ENCODE data around the gene LRRC75A. TPM values are rescaled to one million over a fixed set of nuclear protein-coding genes. Genes with fewer than 3 reads are reported as not detected.
A peak's percentile ranks its signal among the peaks of the same experiment; 100 is the strongest.

LRRC75A gene
- total and polyA plus RNA-seq, 2 of the 8 experiments (the other 6 are each of a cell fraction or from before 2014, with no cell fraction given), result 9.7 to 9.9 TPM

- H2BK20ac ChIP-seq (ENCODE audit: low read length), result no peak overlapping the region
- no peak overlapping the region for H3K4me3 ChIP-seq (ENCODE audit: extremely low read depth in 1 of 4, insufficient read depth in 2 of 4, low read depth in 3 of 4, low read length in 4 of 4)
- H4K20me1 ChIP-seq (replicated peaks in 1 of 2; ENCODE audit: control insufficient read depth in 1 of 2, insufficient read depth in 2 of 2, low read length in 2 of 2), result no peaks in the 10 kb centered on the region
- H3K9me3 ChIP-seq (ENCODE audit: insufficient read depth in 2 of 2, low read depth in 1 of 2, low read length in 1 of 2), result no peaks in the 10 kb centered on the region
- H2BK120ac ChIP-seq (replicated peaks; ENCODE audit: low read depth, low read length), result no peak overlapping the region
- H3K23ac ChIP-seq (ENCODE audit: insufficient read length), result no peak overlapping the region
- no peak overlapping the region for H2BK5ac ChIP-seq (ENCODE audit: low read depth, low read length)
- H3K27ac ChIP-seq (ENCODE audit: low read depth, low read length), result no peak overlapping the region
- no peak overlapping the region for H2AK5ac ChIP-seq (ENCODE audit: low read depth, low read length)
- no peak for DNase-seq (ENCODE audit: low read depth in 1 of 2, low spot score in 2 of 2)
- H3K36me3 ChIP-seq (ENCODE audit: control insufficient read depth in 2 of 4, insufficient read depth in 4 of 4, low read length in 3 of 4), result no peaks in the 10 kb centered on the region
- H3K23me2 ChIP-seq (ENCODE audit: low read depth, low read length), result no peaks in the 10 kb centered on the region; the same call in 1 of the 2 replicates
- 94% methylated on average over 3 of the region's 3 CpGs; no CpG with 5 or more reads in 1 of the 2 experiments for WGBS, 2 experiments (ENCODE audit: extremely low coverage in 1 of 2, insufficient coverage in 1 of 2, insufficient read length in 1 of 2, insufficient replicate concordance in 2 of 2, low coverage in 1 of 2, low lambda C conversion rate in 2 of 2, missing lambda C conversion rate in 1 of 2)
- H3K4me2 ChIP-seq (ENCODE audit: insufficient read depth in 1 of 2, low read depth in 2 of 2, low read length in 2 of 2), result no peak overlapping the region
- H3K56ac ChIP-seq (replicated peaks; ENCODE audit: insufficient read length, low read depth, low read length), result no peak overlapping the region
- no peaks in the 10 kb centered on the region for H3K79me1 ChIP-seq (ENCODE audit: low read depth, low read length)
- H2BK12ac ChIP-seq (ENCODE audit: low read depth, low read length), result no peak overlapping the region
- H3K27me3 ChIP-seq (replicated peaks in 1 of 4; ENCODE audit: control insufficient read depth in 3 of 4, extremely low read depth in 1 of 4, insufficient read depth in 3 of 4, low read length in 3 of 4), result no peaks in the 10 kb centered on the region; a peak in 1 of 7 replicates
- no peak overlapping the region for H2AFZ ChIP-seq (ENCODE audit: low read length)
- H3K14ac ChIP-seq (ENCODE audit: insufficient read length), result no peak overlapping the region
- H3K18ac ChIP-seq (ENCODE audit: extremely low read depth, low read length), result no peak overlapping the region
- no peaks in the 10 kb centered on the region for H3K79me2 ChIP-seq (ENCODE audit: control insufficient read depth in 1 of 2, insufficient read depth in 2 of 2, low read length in 2 of 2)
- H4K5ac ChIP-seq (ENCODE audit: insufficient read length, low read depth, low read length), result no peak overlapping the region
- CTCF ChIA-PET (ENCODE audit: partially characterized antibody), result interaction anchor here (1.2 to 34.1 kb wide), 5 partner anchors 11 to 48 kb away, joined by 4 to 941 read pairs (median 6); no protein-coding TSS in a partner anchor
- POLR2A ChIA-PET (ENCODE audit: partially characterized antibody), result interaction anchor here (2.3 kb wide), 1 partner anchor 67 kb away, joined by 8 read pairs; no protein-coding TSS in a partner anchor
- TF ChIP-seq TCF12 (IDR thresholded peaks at IDR 0.05; ENCODE audit: low read depth, low read length) (no peak), CTCF (IDR thresholded peaks at IDR 0.05; ENCODE audit: control extremely low read depth in 1 of 3, insufficient read depth in 1 of 3, low read depth in 1 of 3, low read length in 3 of 3) (peak in 1 of 3 experiments; percentile 20; a peak in 1 of 4 replicates), TEAD4 (IDR thresholded peaks at IDR 0.05; ENCODE audit: low read depth, low read length) (peak; percentile 60; the same call in 1 of the 2 replicates), YY1 (IDR thresholded peaks at IDR 0.05; ENCODE audit: low read depth, low read length) (peak; percentile 59; the same call in 1 of the 2 replicates)
- no peak overlapping the region for H3K4ac ChIP-seq (replicated peaks; ENCODE audit: insufficient read length, low read depth, low read length)
- no peak overlapping the region for H4K91ac ChIP-seq (replicated peaks; ENCODE audit: insufficient read length, low read length)
- H3K9ac ChIP-seq (replicated peaks in 1 of 4; ENCODE audit: extremely low read depth in 1 of 4, low read depth in 3 of 4, low read length in 3 of 4), result no peak overlapping the region
- H4K8ac ChIP-seq (ENCODE audit: extremely low read depth, insufficient read depth, low read length), result no peak overlapping the region
- H3K4me1 ChIP-seq (replicated peaks in 1 of 4; ENCODE audit: control insufficient read depth in 3 of 4, insufficient read depth in 4 of 4, low read length in 3 of 4), result peaks cover 0 to under 1% (median under 1%) of the 10 kb centered on the region in 4 experiments; a peak in 1 of 7 replicates
- no peak overlapping the region for H2BK15ac ChIP-seq (ENCODE audit: low read length)
- FAIRE-seq, result peak; percentile 19
Observed at GRCh38 chr17:16506188-16506587, 14.2 kb upstream of the LRRC75A start.

Data from H1 (cell line).